GM12864 (cell line): ENCODE measurements around the gene EYS.
"Not testable (repeated sequence)": the region's sequence is repeated elsewhere in the genome, so short reads cannot be mapped to it uniquely, and the experiment has no call there.

Source experiments
- DNase-seq: peaks from one replicate; pipeline ENCODE4 v3.0.0-alpha.2; 2011; ENCODE audit warnings: low read depth
- H3K4me3 ChIP-seq: 2 replicates; pipeline ENCODE4 v1.5.1; 2011; ENCODE audit warnings: mild to moderate bottlenecking, low read depth, low read length, control low read depth
- CTCF ChIP-seq: IDR thresholded peaks from 2 replicates; pipeline ENCODE4 v1.5.1; 2011; ENCODE audit warnings: low read depth, mild to moderate bottlenecking, moderate library complexity, low read length, control low read depth, inconsistent platforms; ENCODE audit errors: missing control alignments

EYS gene

GRCh38 chr6:65436281-65436680 lies 270.7 kb downstream of the EYS start:
- no peak overlapping the region for H3K4me3 ChIP-seq
- DNase-seq: no peak
- TF ChIP-seq CTCF: no peak

- no peak for TF ChIP-seq CTCF
- no peak for DNase-seq
- no peak overlapping the region for H3K4me3 ChIP-seq
These were observed 290.4 kb downstream of the EYS start for GRCh38 chr6:65416621-65417020.

GRCh38 chr6:65410309-65410708 lies 296.7 kb downstream of the EYS start:
- no peak for TF ChIP-seq CTCF

GRCh38 chr6:65402564-65402963 lies 304.5 kb downstream of the EYS start:
- TF ChIP-seq CTCF: no peak
- H3K4me3 ChIP-seq: no peak overlapping the region
- DNase-seq: no peak

More at GRCh38 chr6:65410309-65410708, 296.7 kb downstream of the EYS start:
- H3K4me3 ChIP-seq: no peak overlapping the region
- DNase-seq: no peak

- H3K4me3 ChIP-seq: no peak overlapping the region
- TF ChIP-seq CTCF: no peak
- no peak for DNase-seq
These were observed 307.5 kb downstream of the EYS start for GRCh38 chr6:65399355-65400084.

- TF ChIP-seq CTCF: no peak
- DNase-seq: no peak
- H3K4me3 ChIP-seq: no peak overlapping the region
These were observed 308.2 kb downstream of the EYS start for GRCh38 chr6:65398851-65399250.

- TF ChIP-seq CTCF: no peak
These were observed 356.5 kb downstream of the EYS start for GRCh38 chr6:65350530-65350929.

GRCh38 chr6:65302655-65303054 lies 404.4 kb downstream of the EYS start:
- not testable (repeated sequence) for DNase-seq, H3K4me3 ChIP-seq

More at GRCh38 chr6:65350530-65350929, 356.5 kb downstream of the EYS start:
- no peak for DNase-seq
- no peak overlapping the region for H3K4me3 ChIP-seq
